NOMO-1 (cell line): ENCODE results near the gene CTDSPL.
"Not testable (repeated sequence)": the region's sequence is repeated elsewhere in the genome, so short reads cannot be mapped to it uniquely, and the experiment has no call there.

Experiments
- DNase-seq, 2 experiments: peaks; one replicate each; lab custom pipeline; 2025; ENCODE audit not compliant: unreplicated experiment in 2 of 2; lab: John Stamatoyannopoulos, UW

Gene CTDSPL

GRCh38 chr3:38031022-38031994 lies 169.6 kb downstream of the CTDSPL start:
- no peak for DNase-seq

DNA sequence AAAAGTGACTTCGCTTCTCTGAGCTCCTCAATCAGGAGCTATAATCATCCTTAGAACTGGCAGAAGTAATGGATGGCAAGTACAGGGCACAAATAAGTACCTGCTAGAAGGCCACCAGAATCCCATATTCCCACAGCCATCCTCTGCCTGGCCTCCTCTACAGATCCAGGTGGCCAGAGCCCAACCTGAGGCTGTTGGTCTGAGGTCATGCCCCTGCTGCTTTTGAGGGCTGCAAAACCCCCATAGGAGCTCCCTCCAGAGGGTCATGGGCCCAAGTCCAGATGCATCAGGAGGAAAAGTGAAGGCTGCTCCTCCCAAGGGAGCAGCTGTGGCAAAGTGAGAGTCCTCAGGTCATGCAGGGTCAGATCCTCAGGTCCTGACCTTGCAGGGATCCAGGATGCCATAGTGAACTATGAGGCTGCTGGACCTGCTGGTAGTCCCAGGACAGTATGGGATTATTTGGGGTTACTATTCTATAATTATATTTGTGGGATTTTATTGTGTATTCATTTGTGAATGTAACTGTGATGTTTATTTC lies 170.7 kb downstream of the CTDSPL start:
- no peak for DNase-seq

GRCh38 chr3:38033586-38033985 lies 171.9 kb downstream of the CTDSPL start:
- DNase-seq, result not testable (repeated sequence)
